ENCODE results near the gene RHNO1.

The RHNO1 gene, protein sequence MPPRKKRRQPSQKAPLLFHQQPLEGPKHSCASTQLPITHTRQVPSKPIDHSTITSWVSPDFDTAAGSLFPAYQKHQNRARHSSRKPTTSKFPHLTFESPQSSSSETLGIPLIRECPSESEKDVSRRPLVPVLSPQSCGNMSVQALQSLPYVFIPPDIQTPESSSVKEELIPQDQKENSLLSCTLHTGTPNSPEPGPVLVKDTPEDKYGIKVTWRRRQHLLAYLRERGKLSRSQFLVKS

GRCh38 chr12:2877047-2877952, at the start of gene RHNO1, which contains the start of gene FOXM1:
RHNO1 (plus strand) TSS chr12:2877223; CDS start chr12:2885367, 8,144 bp downstream.
FOXM1 (minus strand) TSS chr12:2877174; CDS start chr12:2874478, 2,696 bp downstream.
- TF ChIP-seq CTCF (IDR thresholded peaks at IDR 0.05; ENCODE audit: control extremely low read depth, extremely low read depth, low read depth, missing control alignments), result peak; percentile 11
- ChIA-PET POLR2A (interaction anchor here (1.0 to 1.4 kb wide), 3 partner anchors 10 to 81 kb away, joined by 3 to 4 read pairs (median 3); partner anchors contain the start of gene TULP3), CTCF (interaction anchor here (1.0 to 2.0 kb wide), 6 partner anchors 8 to 157 kb away, joined by 3 to 9 read pairs (median 4); partner anchors contain the start of genes FKBP4 and TULP3)
- DNase-seq (ENCODE audit: extremely low spot score), result peak; percentile 94

DNA sequence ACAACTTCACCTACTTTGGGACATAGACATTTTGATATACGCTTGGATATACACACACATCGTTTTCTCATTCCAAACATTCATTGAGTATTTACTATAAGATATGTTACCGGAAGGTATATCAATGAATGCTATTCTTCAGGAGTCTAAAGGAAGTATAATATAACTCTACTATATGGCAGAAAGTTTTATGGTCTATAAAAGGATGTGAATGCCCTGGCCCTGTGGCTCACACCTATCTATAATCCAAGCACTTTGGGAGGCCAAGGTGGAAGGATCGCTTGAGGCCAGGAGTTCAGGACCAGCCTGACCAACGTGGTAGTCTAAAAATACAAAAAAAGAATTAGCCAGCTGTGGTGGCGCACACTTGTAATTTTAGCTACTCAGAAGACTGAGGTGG, 47.7 kb upstream of the RHNO1 start:
- ChIA-PET POLR2A (no interaction called here), CTCF (no interaction called here)
- TF ChIP-seq CTCF (IDR thresholded peaks at IDR 0.05; ENCODE audit: control extremely low read depth, extremely low read depth, low read depth, missing control alignments), result no peak
- DNase-seq (ENCODE audit: extremely low spot score), result no peak

DNA sequence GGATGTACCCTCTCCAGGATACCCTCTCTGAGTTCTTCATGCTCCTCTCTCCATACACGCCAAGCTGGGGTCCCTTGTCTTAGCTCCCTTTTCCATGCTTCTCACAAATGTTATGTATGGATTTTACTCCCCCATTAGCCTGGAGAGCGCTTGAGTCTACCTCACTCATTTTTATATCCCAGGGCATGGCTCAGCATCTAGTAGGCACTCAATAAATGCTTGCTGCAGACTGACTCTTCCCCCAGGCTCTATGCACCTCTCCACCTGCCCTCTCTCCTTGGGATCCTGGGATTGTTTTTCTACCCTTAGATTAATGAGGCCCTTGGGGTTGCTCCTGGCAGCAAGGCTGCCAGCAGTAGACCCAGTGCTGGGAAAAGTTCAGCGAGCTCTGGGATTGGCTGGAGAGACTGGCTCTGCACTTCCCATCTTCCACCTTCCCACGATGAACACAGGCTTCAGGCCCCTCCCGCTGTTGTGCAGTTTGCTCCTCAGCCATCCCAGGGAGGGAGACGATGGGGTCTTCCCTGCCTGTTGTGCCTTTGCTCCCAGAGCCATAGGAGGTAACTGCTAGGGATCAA, 44.4 kb upstream of the RHNO1 start:
- DNase-seq (ENCODE audit: extremely low spot score), result no peak
- POLR2A ChIA-PET, result no interaction called here
- CTCF ChIA-PET, result interaction anchor here (1.0 to 2.0 kb wide), 3 partner anchors 10 to 21 kb away, joined by 3 to 10 read pairs (median 4); no protein-coding TSS in a partner anchor
- TF ChIP-seq CTCF (IDR thresholded peaks at IDR 0.05; ENCODE audit: control extremely low read depth, extremely low read depth, low read depth, missing control alignments), result no peak

GRCh38 chr12:2833327-2833726, 43.7 kb upstream of the RHNO1 start:
- ChIA-PET POLR2A (no interaction called here), CTCF (interaction anchor here (1.0 to 2.0 kb wide), 4 partner anchors 8 to 21 kb away, joined by 3 to 10 read pairs (median 4); no protein-coding TSS in a partner anchor)
- TF ChIP-seq CTCF (IDR thresholded peaks at IDR 0.05; ENCODE audit: control extremely low read depth, extremely low read depth, low read depth, missing control alignments), result no peak
- DNase-seq (ENCODE audit: extremely low spot score), result no peak

DNA sequence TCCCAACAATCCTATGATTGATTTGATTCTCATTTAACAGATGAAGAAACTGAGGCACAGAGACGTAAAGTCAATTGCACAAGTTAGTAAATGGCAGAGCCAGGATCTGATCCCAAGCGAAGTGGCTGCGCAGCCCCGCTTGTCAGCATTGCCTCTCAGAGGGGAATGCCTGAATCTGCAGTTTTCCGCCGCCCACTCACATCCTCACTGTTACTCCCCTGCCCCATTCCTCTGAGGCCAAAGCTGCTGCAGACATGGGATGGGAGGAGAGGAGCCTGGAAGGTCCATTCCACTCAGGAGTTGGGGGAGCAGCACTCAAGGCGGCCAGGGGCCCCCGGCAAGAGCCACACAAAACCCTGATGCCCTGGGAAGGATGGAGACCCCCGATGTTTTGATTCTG, 43.2 kb upstream of the RHNO1 start:
- no peak for TF ChIP-seq CTCF (IDR thresholded peaks at IDR 0.05; ENCODE audit: control extremely low read depth, extremely low read depth, low read depth, missing control alignments)
- no peak for DNase-seq (ENCODE audit: extremely low spot score)
- ChIA-PET CTCF (interaction anchor here (1.0 to 3.3 kb wide), 5 partner anchors 9 to 20 kb away, joined by 3 to 11 read pairs (median 4); no protein-coding TSS in a partner anchor), POLR2A (no interaction called here)
